Measurements from ENCODE around the gene DCTN4. TPM values are rescaled to one million over a fixed set of nuclear protein-coding genes. Genes with fewer than 3 reads are reported as not detected.
A peak's percentile ranks its signal among the peaks of the same experiment; 100 is the strongest.

The DCTN4 gene
- total and polyA plus RNA-seq, 12 donors = 30.4 to 113 (median 84.3) TPM

- H3K4me1 ChIP-seq (replicated peaks in 1 of 2) = peaks cover 21 to 33% of the 10 kb centered on the region in 2 donors
- peak overlapping the region in 1 of 5 donors; percentile 24 for H3K27ac ChIP-seq
- no peak for DNase-seq
- no peak for TF ChIP-seq POLR2A (IDR thresholded peaks at IDR 0.05)
- TF ChIP-seq CTCF (IDR thresholded peaks at IDR 0.05) = no peak
- intact Hi-C loops (cut with DNase I) = no loop called here
- 88 to 99% (median 93%) methylated on average over 7 of the region's 7 CpGs for WGBS, 4 donors
- no peak overlapping the region for H3K4me3 ChIP-seq
- H3K9me3 ChIP-seq (replicated peaks in 1 of 3) = no peaks in the 10 kb centered on the region
- peaks cover 0 to 15% of the 10 kb centered on the region in 2 donors for H3K36me3 ChIP-seq (replicated peaks in 1 of 2)
- H3K27me3 ChIP-seq = no peaks in the 10 kb centered on the region
Observed at GRCh38 chr5:150738862-150739261, 20.0 kb downstream of the DCTN4 start.

GRCh38 chr5:150734579-150735384 is 24.0 kb downstream of the DCTN4 start:
- Histone ChIP-seq H3K36me3 (replicated peaks in 1 of 2) (peaks cover 0 to 38% of the 10 kb centered on the region in 2 donors), H3K4me3 (no peak overlapping the region), H3K27me3 (no peaks in the 10 kb centered on the region), H3K9me3 (replicated peaks in 1 of 3) (no peaks in the 10 kb centered on the region), H3K4me1 (replicated peaks in 1 of 2) (peaks cover 9 to 22% of the 10 kb centered on the region in 2 donors), H3K27ac (peak overlapping the region; percentile 9 to 68 (median 17))
- intact Hi-C loops (cut with DNase I) = no loop called here
- peak; percentile 35 to 78 (median 60) for DNase-seq
- WGBS, 4 donors = 81 to 98% (median 84%) methylated on average over 7 of the region's 7 CpGs
- TF ChIP-seq CTCF (IDR thresholded peaks at IDR 0.05) (no peak), POLR2A (IDR thresholded peaks at IDR 0.05) (no peak)

GRCh38 chr5:150731669-150732242 is 27.1 kb downstream of the DCTN4 start:
- intact Hi-C loops (cut with DNase I) = no loop called here
- Histone ChIP-seq H3K4me3 (no peak overlapping the region), H3K36me3 (replicated peaks in 1 of 2) (peaks cover 0 to 64% of the 10 kb centered on the region in 2 donors), H3K9me3 (replicated peaks in 1 of 3) (no peaks in the 10 kb centered on the region), H3K4me1 (replicated peaks in 1 of 2) (peaks cover 0 to under 1% of the 10 kb centered on the region in 2 donors), H3K27me3 (no peaks in the 10 kb centered on the region), H3K27ac (peak overlapping the region in 3 of 5 donors; percentile 11 to 62 (median 52))
- TF ChIP-seq CTCF (IDR thresholded peaks at IDR 0.05) = no peak
- TF ChIP-seq POLR2A (IDR thresholded peaks at IDR 0.05) = no peak
- WGBS, 4 donors = 85 to 87% (median 87%) methylated on average over 6 of the region's 6 CpGs
- DNase-seq = peak in 1 of 7 donors; percentile 29

- TF ChIP-seq CTCF (IDR thresholded peaks at IDR 0.05) (no peak), POLR2A (IDR thresholded peaks at IDR 0.05) (no peak)
- no peaks in the 10 kb centered on the region for H3K9me3 ChIP-seq (replicated peaks in 1 of 3)
- WGBS, 4 donors = 90 to 94% (median 94%) methylated on average over 4 of the region's 4 CpGs
- no peak for DNase-seq
- no peaks in the 10 kb centered on the region for H3K4me1 ChIP-seq (replicated peaks in 1 of 2)
- no peak overlapping the region for H3K4me3 ChIP-seq
- intact Hi-C loops (cut with DNase I) = no loop called here
- no peaks in the 10 kb centered on the region for H3K27me3 ChIP-seq
- no peak overlapping the region for H3K27ac ChIP-seq
- H3K36me3 ChIP-seq (replicated peaks in 1 of 2) = peaks cover 0 to 83% of the 10 kb centered on the region in 2 donors
Observed at GRCh38 chr5:150729859-150730258, 29.0 kb downstream of the DCTN4 start.

Measured in adrenal gland (tissue), 12 donors.